PFSK-1 (cell line): Measurements from ENCODE around the gene FASTK.

ENCODE experiments used
- SIN3A ChIP-seq: IDR thresholded peaks from 2 replicates; pipeline ENCODE4 v1.6.1; 2012; ENCODE audit warnings: mild to moderate bottlenecking, low read length, moderate library complexity, borderline replicate concordance; ENCODE audit not compliant: insufficient read depth
- TF ChIP-seq, protein P1 (sequence below), 2 experiments: IDR thresholded peaks; 2 replicates each; pipeline versions ENCODE4 v1.6.1 to v1.8.0; 2011 to 2012; ENCODE audit warnings: low read depth in 2 of 2, low read length in 2 of 2, control low read depth in 1 of 2, inconsistent platforms in 1 of 2, mild to moderate bottlenecking in 1 of 2, moderate library complexity in 1 of 2; ENCODE audit not compliant: insufficient read depth in 1 of 2

- no peak for TF ChIP-seq SIN3A
- TF ChIP-seq, protein P1, sequence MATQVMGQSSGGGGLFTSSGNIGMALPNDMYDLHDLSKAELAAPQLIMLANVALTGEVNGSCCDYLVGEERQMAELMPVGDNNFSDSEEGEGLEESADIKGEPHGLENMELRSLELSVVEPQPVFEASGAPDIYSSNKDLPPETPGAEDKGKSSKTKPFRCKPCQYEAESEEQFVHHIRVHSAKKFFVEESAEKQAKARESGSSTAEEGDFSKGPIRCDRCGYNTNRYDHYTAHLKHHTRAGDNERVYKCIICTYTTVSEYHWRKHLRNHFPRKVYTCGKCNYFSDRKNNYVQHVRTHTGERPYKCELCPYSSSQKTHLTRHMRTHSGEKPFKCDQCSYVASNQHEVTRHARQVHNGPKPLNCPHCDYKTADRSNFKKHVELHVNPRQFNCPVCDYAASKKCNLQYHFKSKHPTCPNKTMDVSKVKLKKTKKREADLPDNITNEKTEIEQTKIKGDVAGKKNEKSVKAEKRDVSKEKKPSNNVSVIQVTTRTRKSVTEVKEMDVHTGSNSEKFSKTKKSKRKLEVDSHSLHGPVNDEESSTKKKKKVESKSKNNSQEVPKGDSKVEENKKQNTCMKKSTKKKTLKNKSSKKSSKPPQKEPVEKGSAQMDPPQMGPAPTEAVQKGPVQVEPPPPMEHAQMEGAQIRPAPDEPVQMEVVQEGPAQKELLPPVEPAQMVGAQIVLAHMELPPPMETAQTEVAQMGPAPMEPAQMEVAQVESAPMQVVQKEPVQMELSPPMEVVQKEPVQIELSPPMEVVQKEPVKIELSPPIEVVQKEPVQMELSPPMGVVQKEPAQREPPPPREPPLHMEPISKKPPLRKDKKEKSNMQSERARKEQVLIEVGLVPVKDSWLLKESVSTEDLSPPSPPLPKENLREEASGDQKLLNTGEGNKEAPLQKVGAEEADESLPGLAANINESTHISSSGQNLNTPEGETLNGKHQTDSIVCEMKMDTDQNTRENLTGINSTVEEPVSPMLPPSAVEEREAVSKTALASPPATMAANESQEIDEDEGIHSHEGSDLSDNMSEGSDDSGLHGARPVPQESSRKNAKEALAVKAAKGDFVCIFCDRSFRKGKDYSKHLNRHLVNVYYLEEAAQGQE (IDR thresholded peaks at IDR 0.05; ENCODE audit: insufficient read depth in 1 of 2, low read depth in 2 of 2, low read length in 2 of 2): no peak
These were observed 1.3 kb downstream of the FASTK start for GRCh38 chr7:151079199-151079910.
